PFSK-1 (cell line): Measurements from ENCODE around the gene PPFIA1.

Experiments used
- FOXP2 ChIP-seq: optimal IDR thresholded peaks from 2 replicates; pipeline ENCODE3; 2011; ENCODE audit warnings: borderline replicate concordance, control low read depth, inconsistent platforms; ENCODE audit not compliant: insufficient read depth; ENCODE audit errors: extremely low read length, extremely low read depth
- POLR2AphosphoS5 ChIP-seq: IDR thresholded peaks from 2 replicates; pipeline ENCODE4 v1.6.1; 2012; ENCODE audit warnings: low read depth, mild to moderate bottlenecking, control low read depth, low read length, moderate library complexity
- SIN3A ChIP-seq: IDR thresholded peaks from 2 replicates; pipeline ENCODE4 v1.6.1; 2012; ENCODE audit warnings: mild to moderate bottlenecking, low read length, moderate library complexity, borderline replicate concordance; ENCODE audit not compliant: insufficient read depth
- TAF1 ChIP-seq: IDR thresholded peaks from 2 replicates; pipeline ENCODE4 v1.6.1; 2012; ENCODE audit warnings: low read length, control low read depth, borderline replicate concordance; ENCODE audit not compliant: insufficient read depth
- TF ChIP-seq, protein P1 (sequence below), 2 experiments: IDR thresholded peaks; 2 replicates each; pipeline versions ENCODE4 v1.6.1 to v1.8.0; 2011 to 2012; ENCODE audit warnings: low read depth in 2 of 2, low read length in 2 of 2, control low read depth in 1 of 2, inconsistent platforms in 1 of 2, mild to moderate bottlenecking in 1 of 2, moderate library complexity in 1 of 2; ENCODE audit not compliant: insufficient read depth in 1 of 2

PPFIA1 gene

GRCh38 chr11:70312401-70313357, 42.2 kb downstream of the PPFIA1 start:
- TF ChIP-seq TAF1 (no peak), FOXP2 (no peak), SIN3A (no peak), POLR2AphosphoS5 (no peak)
- TF ChIP-seq, protein P1, sequence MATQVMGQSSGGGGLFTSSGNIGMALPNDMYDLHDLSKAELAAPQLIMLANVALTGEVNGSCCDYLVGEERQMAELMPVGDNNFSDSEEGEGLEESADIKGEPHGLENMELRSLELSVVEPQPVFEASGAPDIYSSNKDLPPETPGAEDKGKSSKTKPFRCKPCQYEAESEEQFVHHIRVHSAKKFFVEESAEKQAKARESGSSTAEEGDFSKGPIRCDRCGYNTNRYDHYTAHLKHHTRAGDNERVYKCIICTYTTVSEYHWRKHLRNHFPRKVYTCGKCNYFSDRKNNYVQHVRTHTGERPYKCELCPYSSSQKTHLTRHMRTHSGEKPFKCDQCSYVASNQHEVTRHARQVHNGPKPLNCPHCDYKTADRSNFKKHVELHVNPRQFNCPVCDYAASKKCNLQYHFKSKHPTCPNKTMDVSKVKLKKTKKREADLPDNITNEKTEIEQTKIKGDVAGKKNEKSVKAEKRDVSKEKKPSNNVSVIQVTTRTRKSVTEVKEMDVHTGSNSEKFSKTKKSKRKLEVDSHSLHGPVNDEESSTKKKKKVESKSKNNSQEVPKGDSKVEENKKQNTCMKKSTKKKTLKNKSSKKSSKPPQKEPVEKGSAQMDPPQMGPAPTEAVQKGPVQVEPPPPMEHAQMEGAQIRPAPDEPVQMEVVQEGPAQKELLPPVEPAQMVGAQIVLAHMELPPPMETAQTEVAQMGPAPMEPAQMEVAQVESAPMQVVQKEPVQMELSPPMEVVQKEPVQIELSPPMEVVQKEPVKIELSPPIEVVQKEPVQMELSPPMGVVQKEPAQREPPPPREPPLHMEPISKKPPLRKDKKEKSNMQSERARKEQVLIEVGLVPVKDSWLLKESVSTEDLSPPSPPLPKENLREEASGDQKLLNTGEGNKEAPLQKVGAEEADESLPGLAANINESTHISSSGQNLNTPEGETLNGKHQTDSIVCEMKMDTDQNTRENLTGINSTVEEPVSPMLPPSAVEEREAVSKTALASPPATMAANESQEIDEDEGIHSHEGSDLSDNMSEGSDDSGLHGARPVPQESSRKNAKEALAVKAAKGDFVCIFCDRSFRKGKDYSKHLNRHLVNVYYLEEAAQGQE (IDR thresholded peaks at IDR 0.05; ENCODE audit: insufficient read depth in 1 of 2, low read depth in 2 of 2, low read length in 2 of 2), result no peak

DNA sequence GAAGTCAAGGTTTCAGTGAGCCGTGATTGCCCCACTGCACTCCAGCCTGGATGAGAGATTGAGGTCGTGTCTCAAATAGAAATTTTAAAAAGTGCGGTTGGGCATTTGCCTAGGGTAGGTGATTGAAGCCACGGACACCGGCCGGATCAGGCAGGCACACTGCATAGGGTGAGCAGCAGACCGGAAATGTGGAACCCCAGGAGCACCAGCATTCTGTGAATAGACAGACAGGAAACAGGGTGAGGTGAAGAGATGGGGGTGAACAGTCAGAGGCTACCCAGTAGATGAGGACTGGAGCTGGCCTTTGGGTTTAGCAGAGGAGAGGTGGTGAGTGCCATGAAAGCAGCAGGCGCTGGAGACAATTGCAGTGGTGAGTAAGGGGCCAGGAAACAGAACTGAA, 43.5 kb downstream of the PPFIA1 start:
- no peak for TF ChIP-seq POLR2AphosphoS5
- no peak for TF ChIP-seq SIN3A
- no peak for TF ChIP-seq TAF1
- TF ChIP-seq, protein P1 (IDR thresholded peaks at IDR 0.05; ENCODE audit: insufficient read depth in 1 of 2, low read depth in 2 of 2, low read length in 2 of 2), result no peak
- TF ChIP-seq FOXP2, result no peak

GRCh38 chr11:70314730-70315129, 44.2 kb downstream of the PPFIA1 start:
- TF ChIP-seq POLR2AphosphoS5 (no peak), SIN3A (no peak), FOXP2 (no peak), TAF1 (no peak)
- TF ChIP-seq, protein P1 (IDR thresholded peaks at IDR 0.05; ENCODE audit: insufficient read depth in 1 of 2, low read depth in 2 of 2, low read length in 2 of 2), result no peak

GRCh38 chr11:70315716-70316115, 45.2 kb downstream of the PPFIA1 start:
- TF ChIP-seq POLR2AphosphoS5 (no peak), FOXP2 (no peak)
- TF ChIP-seq, protein P1 (IDR thresholded peaks at IDR 0.05; ENCODE audit: insufficient read depth in 1 of 2, low read depth in 2 of 2, low read length in 2 of 2), result no peak
